Sigmoid colon (tissue), 4 donors: ENCODE results near the gene FOXP1.

Experiments
- EP300 ChIP-seq, 4 donors: sonication (generic); formaldehyde crosslinking; IDR thresholded peaks; one replicate each; pipeline ENCODE4 v1.6.1; 2017; ENCODE audit warnings: antibody characterized with exemption in 4 of 4
- TF ChIP-seq, protein P1 (sequence below), 4 experiments: fragments of 450-650 bp in 3 of 4; fragments of 200-600 bp in 1 of 4; IDR thresholded peaks; one replicate each; pipeline ENCODE4 v1.5.1; 2016 to 2019; ENCODE audit warnings: antibody characterized with exemption in 4 of 4, mild to moderate bottlenecking in 3 of 4, moderate library complexity in 2 of 4

- TF ChIP-seq, protein P1, sequence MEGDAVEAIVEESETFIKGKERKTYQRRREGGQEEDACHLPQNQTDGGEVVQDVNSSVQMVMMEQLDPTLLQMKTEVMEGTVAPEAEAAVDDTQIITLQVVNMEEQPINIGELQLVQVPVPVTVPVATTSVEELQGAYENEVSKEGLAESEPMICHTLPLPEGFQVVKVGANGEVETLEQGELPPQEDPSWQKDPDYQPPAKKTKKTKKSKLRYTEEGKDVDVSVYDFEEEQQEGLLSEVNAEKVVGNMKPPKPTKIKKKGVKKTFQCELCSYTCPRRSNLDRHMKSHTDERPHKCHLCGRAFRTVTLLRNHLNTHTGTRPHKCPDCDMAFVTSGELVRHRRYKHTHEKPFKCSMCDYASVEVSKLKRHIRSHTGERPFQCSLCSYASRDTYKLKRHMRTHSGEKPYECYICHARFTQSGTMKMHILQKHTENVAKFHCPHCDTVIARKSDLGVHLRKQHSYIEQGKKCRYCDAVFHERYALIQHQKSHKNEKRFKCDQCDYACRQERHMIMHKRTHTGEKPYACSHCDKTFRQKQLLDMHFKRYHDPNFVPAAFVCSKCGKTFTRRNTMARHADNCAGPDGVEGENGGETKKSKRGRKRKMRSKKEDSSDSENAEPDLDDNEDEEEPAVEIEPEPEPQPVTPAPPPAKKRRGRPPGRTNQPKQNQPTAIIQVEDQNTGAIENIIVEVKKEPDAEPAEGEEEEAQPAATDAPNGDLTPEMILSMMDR (IDR thresholded peaks at IDR 0.05) = no peak
- TF ChIP-seq EP300 (IDR thresholded peaks at IDR 0.05) = no peak
These were observed 388.7 kb downstream of the FOXP1 start for GRCh38 chr3:71194785-71195184.
